Body of pancreas (tissue), 4 donors: Measurements from ENCODE around the gene SNAPC4.

Experiments
- CTCF ChIP-seq, 7 experiments: fragments of 450-650 bp in 4 of 7; fragments of 200-600 bp in 3 of 7; sonication (generic) in 3 of 7; IDR thresholded peaks; one replicate each; pipeline ENCODE4 v1.5.1; 2016 to 2019; ENCODE audit warnings: antibody characterized with exemption in 7 of 7
- POLR2A ChIP-seq, 3 donors: fragments of 450-650 bp; IDR thresholded peaks; one replicate each; pipeline ENCODE4 v1.6.1; 2016; ENCODE audit warnings: antibody characterized with exemption in 3 of 3, mild to moderate bottlenecking in 2 of 3

GRCh38 chr9:136401173-136401922, 1.4 kb upstream of the SNAPC4 start:
- TF ChIP-seq CTCF (IDR thresholded peaks at IDR 0.05) (no peak), POLR2A (IDR thresholded peaks at IDR 0.05) (no peak)
